NOMO-1 treated with DMSO at 0.1 percent for 48 hours (cell line): ENCODE data around the gene KIAA0040.

ENCODE experiments used
- DNase-seq: peaks from one replicate; lab custom pipeline; 2025; ENCODE audit not compliant: unreplicated experiment; lab: John Stamatoyannopoulos, UW

Gene KIAA0040

DNA sequence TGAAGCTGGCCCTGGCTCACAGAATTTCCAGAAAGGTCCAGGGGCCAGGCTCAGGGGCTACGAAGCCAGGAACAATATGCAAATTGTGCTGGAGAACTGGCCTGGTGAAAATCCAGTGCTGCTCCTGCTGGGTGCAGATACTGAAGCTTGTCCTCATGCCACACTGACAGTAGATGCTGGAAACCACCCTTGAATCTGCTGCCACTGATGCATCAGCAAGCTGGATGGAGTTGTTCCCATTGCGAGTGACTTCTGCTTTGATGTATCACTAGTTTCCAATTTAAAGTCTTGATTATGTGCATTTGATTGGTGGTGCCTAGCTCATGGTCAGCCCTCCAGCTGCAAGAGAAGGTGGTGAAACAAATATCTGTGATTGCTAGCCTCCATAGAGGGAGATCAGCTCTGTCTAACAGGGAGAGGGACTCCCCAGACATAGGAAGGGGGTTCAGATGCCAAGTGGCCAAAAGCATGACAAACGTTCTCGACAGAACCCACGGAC lies 11.0 kb upstream of the KIAA0040 start:
- no peak for DNase-seq

DNA sequence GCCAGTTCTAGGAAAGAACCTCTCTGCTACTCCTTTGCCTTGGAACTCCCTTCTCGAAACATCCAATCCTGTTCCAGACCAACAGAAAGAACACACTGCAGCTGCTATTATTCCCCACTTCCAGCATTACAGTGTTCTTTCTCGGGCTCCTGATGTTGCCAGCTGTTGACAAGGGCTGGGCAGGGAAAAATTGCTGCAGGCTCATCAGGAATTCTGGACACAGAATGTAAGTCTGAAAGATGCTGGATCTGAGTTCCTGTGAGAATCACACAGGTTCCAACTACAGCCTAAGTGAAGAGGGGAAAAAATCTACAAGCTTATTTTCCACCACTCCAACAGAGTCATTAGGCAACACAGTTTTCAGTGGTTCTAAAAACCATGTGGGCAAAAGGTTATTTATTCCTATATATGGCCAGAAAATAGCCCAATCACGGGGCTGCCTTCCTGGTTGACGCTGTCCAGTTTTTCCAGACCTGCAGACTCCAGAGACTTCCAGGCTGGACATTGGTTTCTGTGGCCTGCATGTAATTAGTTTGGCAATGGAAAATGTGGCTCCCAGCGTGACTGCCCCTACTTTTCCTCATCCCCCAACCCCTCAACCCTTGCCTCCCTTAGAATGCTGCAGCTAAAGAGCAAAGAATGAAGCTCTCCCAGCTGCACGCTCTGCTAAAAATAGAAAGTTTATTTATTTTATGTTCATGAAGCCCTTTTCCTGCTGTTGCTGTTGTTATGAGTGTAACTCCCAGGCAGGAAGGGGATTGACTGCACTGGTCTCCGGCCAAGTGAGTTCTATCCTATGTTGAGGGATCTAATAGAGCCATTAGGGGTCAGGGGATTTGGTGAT lies 8.3 kb upstream of the KIAA0040 start:
- no peak for DNase-seq

DNA sequence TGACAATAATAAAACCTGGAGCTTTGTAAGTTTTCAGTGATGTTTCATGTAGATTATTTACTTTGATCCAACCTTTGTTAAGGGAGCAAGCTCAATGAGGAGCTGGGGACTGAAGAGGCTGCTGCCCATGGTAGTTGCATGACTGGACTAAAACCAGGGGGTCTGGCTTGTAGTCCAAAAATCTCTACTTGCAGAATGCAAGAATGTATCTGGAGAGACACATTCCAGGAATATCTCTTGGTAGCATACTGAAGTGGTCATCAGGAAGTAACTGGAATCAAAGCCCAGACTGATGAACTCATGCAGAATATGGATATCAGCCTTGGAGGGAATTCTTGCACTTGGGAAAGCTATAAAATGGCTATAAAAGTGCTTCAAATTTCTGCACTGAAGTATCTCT lies 5.8 kb upstream of the KIAA0040 start:
- no peak for DNase-seq

DNA sequence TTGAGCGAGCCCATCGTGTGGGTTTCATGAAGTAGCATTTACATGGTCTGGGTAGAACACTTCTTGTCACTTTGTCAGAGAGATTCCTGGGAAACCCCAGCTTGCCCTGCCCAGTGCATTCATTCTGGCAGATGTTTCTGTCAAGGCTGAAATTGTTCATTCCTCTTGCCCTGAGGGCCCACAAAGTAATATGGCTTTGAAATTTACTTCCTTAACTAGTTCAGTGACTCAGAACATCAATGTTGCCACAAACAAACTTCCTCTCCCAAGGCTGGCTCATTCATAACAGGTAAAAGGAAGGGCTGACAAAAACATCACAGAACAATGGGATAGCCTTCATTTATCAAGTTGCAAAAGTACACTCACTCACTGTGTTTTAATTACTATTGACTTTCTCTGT lies 5.0 kb upstream of the KIAA0040 start:
- peak; percentile 77 for DNase-seq

DNA sequence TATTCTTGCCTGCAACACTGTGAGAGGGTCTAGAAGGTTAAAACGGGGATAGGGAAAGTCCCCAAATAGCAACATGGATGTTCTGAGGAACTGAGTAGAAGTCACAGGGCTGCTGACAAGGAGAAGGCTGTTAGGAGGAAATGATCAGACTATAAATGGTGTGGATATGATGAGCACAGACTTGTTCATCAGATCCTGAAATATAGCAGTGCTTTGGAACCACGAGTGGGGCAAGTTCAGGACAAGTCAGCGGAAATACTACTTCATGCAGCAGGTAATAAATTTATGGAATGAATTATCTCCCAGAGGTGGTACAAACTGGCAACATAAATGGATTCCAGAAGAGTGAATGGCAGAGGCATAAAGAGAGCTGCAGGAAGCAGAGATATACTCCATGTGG lies 3.2 kb upstream of the KIAA0040 start:
- DNase-seq = peak; percentile 2

DNA sequence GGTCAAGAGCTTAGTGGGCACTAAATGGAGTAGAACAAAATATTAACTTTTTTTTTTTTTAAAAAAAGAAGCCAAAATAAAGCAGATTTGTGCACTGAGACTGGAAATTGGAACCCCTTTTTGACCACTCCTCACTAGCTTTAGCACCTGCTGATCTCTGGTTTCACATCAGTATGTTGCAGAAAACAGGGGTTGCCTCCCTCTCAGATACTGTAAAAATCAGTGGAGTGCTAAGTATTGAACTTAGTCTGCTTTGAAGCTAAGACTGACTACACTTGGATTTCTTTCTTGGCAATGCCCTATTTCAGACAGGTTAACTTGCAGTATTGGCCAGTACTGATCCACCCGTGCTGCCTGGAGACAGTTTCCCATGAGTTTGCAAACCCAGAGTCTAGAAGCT lies 2.7 kb upstream of the KIAA0040 start:
- DNase-seq = no peak

DNA sequence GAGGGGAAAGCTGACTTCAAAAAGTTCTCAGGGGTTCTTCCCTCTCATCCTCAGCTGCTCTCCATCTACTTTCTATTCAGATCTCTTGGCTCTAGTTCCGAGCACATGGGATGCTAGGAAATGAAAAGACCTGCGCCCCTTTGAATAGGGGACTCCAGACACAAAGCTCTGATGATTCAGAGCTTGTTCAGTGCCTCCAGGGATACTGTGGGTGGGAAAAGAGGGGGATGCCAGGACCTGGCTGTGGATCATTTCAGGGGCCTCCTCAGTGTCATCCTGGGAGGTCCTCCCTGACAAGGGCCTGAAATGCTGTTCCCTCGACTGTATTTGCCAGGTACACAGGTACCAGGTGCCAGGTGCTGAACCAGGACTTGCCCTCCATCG lies 943 bp upstream of the KIAA0040 start:
- no peak for DNase-seq

DNA sequence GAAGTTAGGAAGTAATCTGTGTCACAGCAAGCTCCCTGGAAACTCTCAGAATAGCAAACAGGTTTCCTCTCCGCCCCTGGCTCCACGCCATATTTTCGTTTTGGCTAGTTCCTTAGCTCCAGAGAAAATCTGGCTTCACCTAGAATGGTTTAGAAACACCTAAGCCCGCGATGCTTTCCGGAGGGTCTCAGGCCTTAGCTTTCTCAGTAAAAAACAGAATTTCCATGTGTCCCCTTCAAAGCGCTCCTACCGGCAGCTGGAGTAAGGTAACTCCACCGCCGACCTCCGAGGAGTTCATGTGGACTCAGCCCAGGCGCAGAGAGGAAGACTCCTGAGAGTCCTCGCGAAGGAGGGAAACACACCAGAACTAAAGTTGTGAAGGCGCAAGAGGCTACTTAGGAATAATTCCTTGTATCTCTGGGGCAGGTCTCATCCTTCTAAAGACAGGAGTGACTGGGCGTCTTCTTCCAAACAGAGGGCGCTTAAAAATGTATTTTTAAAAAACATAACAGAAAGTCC lies 406 bp downstream of the KIAA0040 start:
- DNase-seq = peak; percentile 29

DNA sequence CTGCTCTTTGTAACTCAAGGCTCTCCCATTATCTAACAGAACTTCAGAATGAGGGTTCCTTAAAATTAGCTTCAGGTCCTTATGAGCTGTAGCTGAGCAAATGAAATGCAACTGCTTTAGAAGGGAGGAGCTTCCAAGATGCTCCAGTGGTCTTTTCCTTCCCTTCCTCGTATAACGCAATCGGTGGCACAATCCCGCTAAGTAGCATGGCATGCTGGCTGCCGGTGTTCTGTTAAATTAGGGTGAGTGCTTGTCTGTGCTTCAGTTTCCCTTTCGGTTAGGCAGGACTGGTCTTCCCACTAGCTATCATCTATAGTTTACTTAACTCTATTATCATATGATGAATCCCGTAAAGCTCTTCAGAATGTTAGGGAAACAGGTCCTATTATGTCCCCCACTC lies 917 bp downstream of the KIAA0040 start:
- peak; percentile 15 for DNase-seq

DNA sequence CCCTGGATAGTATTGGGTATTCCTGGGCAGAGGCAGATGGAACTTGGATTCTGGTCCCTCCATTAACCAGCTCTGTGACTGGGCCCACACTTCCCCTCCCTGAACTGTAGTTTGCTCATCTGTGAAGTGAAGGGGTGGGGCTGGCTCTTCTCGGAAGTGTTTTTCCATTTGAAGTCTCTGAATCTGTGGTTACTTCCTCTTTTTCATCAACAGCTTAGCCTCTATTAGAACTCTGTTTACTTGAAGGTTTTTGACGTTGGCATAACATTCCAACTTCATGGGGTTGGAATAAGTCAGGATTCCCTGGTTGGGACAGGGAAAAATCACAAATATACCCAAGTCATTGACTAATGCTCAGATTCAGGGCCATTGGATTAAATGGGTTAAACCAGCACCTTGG lies 3.6 kb downstream of the KIAA0040 start:
- DNase-seq = peak; percentile 94

DNA sequence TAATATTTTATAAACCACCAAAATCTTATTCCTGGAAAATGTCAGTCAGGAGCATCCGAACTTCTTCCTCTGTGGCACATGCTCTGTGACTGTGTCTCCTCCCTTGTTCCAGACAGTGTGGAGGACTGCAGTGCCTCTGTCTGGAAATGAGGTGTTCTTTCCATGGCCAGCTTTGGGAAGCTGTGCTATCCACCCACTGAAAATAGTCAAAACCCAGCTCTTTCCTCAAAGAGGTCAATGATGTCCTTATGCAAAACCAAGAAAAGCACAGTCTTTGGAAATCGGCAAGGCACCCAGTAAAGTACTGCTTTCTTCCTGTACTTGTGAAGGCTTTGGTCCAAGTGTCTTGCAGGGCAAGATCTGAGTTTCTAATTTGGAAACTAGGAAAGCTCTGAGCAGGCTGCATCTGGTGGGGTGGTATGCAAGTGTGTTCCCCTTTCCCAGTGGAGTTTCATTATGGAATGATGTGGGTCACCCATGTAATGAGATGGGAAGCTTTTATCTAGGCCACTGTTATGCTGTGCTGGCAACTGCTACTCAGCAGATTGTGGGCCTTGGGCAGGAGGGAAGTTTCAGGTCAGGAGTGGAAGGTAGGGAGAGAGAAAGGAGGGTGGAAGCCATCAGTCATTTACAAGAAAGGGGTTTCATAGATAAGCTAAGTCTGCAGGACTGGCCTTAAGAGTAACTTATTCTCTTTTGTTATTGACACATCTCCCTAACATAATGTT lies 6.0 kb downstream of the KIAA0040 start:
- DNase-seq = no peak

DNA sequence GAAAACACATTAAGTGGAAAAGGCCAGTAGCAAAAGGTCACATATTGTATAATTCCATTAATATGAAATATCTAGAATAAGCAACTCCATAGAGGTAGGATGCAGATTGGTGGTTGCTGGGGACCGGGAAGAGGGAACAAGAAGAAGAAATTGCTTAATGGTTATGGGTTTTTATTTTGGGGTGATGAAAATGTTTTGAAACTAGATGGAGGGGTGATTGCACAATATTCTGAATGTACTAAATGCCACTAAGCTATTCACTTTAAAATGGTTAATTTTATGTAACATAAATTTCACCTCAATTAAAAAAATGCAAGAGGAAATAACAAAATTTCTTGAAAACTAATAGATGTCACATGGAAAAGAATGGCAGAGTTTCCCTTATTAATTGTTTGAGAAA lies 6.7 kb downstream of the KIAA0040 start:
- peak; percentile 52 for DNase-seq

DNA sequence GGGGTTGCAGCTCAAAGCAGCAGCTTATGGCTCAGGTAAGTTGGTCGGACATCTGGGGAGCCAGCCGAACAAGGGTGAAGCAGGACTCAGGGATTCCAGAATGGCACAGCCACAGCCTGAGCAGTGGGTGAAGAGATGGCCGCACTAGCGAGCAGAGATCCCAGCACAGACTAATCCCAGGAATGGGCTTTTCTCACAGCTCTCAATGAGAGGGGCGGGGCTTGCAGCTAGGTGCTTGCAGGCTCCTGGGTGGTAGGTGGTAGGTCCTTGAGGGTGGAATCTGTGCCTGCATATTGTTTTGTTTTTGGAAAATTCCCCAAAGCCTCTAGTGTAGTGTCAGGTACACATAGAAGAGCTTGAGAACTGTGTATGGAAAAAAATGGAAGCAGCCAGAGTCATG lies 9.0 kb downstream of the KIAA0040 start:
- DNase-seq = no peak

DNA sequence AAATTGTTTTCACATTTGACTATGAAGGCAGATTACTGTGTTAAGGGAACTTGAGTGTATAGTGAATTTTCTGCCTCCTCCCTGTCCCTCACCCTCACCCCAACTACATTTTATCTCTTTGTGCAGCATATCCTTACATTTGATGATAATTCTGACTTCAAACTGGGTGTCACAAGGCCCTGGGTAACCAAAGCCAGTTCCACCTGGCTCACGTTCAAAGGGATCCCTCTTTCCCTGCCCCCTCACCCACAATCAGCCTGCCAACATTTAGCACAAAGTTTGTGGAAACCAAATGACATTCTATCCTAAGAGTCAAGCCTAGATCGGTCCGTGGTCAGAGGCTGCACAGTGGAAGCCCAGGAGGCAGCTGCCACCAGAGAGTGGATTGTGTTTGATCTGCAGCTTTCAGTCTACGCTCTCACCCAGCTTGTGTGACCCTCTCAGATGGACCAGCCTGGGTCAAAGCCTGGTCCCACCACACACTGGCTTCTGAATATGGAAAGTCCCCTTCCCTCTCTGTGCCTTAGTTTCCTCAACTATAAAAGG lies 10.3 kb downstream of the KIAA0040 start:
- no peak for DNase-seq

DNA sequence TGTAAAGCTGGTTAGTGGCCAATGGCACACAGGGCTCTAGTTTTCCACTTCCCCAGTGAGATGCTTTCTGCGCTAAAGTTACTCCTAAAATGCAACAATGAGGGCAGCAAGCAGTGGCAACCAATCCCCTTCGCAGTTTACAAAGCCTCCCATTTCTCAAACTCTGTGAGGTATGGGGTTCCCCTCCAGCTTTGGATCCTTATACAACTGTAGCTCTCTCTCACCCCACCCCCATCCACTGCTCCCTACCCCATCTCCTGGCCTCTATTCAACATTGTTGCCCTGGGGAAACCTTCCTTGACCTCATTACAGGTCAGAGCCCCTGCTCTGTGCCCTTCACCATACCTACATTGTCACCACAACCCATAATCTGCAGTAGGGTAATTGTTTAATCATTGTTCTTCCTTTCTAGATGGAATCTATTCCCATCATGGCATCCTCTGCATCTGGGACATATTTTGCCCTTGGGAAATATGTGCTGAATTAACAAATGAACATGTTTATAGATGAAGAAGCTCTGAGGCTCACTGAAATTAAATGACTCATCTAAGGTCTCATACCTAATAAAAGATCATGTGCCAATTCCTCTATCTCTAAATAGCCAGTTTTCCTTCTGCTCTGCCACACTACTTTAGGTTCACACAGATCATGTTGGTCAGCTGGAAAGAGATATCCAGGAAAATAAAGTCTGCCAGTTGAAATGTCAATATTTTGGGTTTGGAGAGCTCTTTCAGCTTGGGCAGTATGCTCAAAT lies 12.6 kb downstream of the KIAA0040 start:
- no peak for DNase-seq

DNA sequence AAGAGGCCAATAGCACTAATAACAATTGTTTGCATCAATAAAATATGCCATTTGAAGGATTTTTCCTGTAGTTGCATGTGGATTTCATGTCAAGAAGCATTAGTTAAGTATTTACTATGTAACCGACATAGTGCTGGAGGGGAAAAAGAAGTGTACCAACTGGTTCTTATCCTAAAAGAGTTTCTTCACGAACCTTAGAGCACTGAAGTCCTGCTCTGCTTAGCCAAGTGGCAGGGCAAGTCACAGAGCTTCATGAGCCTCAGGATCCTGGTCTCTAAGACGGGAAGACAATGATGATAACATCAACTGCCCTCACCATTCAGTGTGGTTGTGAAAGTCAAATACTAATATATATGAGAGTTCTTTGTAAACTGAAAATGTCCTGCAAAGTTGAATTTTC lies 14.1 kb downstream of the KIAA0040 start:
- no peak for DNase-seq

DNA sequence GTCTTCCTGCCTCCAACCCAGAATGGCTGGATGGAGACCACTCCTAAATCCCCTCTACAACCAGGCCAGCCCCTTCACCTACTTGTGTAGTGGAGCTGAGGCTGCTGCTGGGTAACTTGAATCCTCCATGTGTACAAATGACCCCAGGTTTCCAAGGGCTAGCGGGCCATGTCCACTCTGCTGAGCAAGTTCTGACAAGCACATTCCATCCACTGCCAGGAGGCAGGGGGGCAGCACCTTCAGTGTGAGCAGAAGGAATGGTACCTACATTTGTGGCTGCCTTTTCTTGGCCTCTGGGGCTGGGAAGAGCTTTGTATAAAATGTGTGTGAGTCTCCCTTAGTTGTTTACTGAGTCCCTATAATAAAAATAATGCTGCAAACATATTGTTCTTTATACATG lies 14.5 kb downstream of the KIAA0040 start:
- no peak for DNase-seq

DNA sequence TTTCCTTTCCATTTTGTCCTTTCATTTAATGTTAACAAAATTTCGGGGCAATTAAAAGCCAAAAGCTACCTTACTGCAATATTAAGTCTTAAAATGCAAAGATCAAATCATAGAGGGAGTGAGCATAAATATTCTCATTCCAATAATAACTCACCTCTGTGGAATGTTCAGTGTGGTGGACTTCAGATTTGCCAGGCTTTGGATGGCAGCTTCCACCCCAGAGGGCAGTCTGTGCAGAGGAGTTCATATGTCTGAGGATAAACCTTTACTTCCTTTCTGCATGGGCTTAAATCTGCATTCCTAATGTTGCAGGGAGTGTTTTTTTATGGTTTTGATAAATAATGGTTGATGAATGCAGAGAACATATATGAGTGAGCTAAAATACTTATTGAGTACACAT lies 16.3 kb downstream of the KIAA0040 start:
- DNase-seq = no peak

DNA sequence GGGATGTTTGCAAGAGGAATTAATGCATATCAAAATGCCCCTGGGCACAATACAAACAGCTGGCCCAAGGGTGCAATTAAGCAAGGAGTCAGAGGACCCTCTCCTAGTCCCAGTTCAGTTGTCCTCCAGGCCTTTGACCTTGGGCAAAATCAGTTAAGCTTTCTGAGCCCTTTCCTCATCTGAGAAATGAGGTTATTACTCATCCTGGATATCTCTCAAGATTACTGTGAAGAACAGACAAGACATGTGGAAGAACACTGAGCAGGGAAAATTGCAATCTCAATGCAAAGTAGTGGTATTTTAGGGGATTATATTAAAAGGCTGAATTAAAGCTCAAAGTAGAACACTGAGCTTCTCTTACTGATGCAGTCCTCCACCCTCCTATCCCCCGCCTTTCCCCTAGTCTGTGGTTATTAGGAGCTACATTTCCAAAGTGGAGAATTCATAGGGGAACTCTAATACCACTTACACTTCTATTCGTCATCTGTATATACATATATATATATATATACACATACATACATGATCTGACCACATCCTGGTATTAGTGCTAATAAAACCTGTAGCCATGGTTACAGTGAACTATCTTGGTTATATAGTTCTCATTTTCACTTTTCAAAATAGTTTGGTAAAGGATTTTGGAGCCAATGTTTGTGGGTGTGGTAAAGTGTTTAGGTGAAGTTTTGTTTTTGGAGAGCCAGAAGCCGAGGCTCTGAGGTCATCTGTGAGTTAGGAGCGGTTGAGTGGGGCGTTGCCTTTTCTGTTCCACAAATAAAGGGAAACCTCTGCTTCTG lies 18.1 kb downstream of the KIAA0040 start:
- no peak for DNase-seq

DNA sequence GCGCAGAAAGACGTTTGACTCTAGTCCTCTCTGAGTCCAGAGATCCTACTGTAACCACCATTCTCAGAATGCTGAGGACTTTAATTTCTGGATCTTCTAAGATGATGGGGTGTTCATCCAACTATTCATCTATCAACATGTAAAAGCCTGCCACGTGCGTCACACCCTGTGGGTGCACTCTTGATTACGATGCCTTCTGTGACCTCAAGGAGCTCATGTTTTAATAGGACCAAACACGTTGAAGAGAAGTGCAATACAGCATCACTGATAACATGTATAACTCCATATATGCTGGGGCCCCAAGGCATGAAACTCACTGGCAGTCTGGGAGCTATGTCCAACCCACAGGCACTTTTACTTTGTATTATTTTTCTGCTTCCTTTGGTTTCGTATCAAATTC lies 19.0 kb downstream of the KIAA0040 start:
- no peak for DNase-seq
